NCI-H1105 treated with DMSO at 0.1 percent for 48 hours (cell line): Measurements from ENCODE around the gene DRAM1.
"Not testable (repeated sequence)": the region's sequence is repeated elsewhere in the genome, so short reads cannot be mapped to it uniquely, and the experiment has no call there.

Experiments
- DNase-seq: peaks from one replicate; lab custom pipeline; 2025; lab: John Stamatoyannopoulos, UW

The DRAM1 gene

DNA sequence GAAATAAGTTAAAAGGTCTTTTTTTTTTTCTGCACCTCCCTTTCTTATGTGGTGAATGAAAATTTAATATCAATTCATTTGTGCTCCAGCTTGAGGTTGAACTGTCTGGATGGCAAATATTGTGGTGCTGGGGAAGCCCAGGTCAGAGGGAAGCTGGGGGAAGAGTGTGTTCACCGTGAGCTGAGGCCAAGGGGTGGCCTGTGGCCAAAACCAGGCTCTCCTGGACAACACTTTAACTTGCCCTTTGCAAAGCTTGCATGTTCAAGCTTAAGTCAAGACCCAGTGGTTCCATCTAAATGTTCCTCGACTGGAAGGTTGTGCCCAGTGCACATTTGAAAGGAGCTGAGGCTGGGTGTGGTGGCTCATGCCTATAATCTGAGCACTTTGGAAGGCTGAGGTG is 28.8 kb downstream of the DRAM1 start:
- no peak for DNase-seq

DNA sequence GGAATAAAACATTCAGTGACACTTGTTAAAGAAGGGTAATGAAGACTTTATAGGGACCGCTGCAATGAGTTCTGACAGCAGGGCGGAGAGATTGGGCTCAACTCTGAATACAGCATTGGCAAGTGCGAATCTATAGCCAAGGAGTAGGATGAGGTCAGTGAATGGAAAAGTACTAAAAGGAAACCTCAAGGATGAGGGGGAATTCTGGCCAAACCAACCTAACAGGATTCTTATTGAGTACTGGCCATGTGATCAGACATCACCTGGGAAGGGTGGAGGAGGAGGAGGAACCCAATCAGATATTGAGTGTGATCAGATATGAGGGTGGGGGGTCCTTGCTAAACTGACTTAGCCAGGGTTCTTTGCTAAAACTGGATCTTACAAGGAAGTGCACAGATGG is 31.0 kb downstream of the DRAM1 start:
- DNase-seq, result no peak

DNA sequence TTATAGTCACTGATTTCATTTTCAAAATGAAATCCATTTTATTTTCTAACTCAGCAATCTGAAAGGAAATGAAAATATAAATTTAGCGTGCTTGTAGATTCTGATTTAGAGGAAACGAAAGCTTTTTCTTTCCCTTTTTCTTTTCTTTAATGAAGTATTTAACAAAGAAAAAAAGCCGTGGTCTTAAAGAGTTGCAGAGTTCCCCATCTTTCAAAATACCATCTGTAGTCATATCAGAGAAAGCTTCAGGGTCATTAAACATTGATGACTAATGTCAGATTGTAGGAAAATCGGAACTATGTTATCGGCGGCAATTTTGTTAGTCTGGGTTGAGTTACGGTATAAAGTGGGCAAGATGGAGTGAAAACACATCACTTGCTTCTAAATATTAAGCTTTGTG is 32.3 kb downstream of the DRAM1 start:
- no peak for DNase-seq

DNA sequence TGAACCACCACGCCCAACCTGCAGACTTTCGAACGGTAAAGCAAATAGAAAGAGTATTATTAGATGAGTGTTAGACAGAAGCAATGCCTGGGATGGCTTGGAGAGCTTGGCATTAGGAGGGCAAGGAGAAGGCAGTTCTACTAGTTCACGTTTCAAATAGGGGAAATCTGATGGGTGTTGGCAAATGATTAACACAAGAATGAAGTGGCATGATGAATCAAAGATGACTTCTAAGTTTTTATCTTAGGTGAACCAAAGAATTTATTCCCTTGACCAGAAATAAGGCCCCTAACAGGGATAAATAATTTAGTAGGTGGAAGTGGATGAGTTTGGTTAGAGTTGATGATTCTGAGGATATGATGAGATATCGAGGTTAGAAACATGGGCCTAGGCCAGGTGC is 38.5 kb downstream of the DRAM1 start:
- DNase-seq, result no peak

DNA sequence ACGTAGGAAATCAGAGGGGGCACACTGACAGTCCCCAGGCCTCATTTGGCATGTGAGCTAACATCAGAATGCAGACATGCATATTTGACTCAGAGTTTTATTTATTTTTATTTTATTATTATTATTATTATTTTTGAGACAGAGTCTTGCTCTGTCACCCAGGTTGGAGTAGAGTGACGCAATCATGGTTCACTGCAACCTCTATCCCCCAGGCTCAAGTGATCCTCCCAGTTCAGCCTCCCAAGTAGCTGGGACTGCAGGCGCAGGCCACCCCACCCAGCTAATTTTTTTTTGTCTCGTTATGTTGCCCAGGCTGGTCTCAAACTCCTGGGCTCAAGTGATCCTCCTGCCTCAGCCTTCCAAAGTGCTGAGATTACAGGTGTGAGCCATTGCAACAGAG is 41.4 kb downstream of the DRAM1 start:
- not testable (repeated sequence) for DNase-seq

DNA sequence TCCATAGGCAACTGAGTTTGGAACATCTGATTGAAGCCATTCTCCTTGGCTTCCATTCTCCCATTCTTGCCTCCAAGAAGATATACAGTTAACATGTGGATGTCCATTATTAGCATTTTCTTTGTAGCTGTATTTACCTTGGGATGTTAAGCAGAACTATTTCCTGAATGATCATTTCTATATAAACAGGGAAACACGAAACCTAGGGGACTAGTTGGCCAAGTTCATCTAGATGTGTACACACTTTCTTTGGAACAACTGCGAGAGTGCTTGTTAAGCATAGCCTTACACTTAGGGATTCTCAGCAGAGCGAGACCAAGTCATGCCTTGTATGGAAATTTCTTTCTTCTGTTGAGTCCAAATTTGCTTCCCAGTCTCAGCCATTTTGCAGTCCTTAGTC is 42.1 kb downstream of the DRAM1 start:
- DNase-seq, result no peak

DNA sequence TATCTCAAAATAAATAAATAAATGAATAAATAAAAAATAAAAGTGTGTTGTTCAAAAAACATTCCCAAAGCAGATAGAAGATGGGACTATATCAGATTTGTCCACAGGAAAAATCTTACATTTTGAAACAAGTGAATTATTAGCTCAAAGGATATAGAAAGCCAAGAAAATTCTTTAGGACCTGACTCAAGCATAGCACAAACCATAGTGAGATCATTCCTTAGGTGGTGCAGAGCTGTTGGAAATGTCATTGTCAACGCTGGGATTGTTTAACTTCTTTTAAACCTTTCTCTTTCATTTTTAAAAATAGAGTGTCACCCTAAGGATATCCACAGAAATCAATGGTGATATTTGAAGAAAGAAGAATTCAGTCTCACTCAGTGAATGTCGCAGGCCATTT is 43.5 kb downstream of the DRAM1 start:
- DNase-seq, result no peak

DNA sequence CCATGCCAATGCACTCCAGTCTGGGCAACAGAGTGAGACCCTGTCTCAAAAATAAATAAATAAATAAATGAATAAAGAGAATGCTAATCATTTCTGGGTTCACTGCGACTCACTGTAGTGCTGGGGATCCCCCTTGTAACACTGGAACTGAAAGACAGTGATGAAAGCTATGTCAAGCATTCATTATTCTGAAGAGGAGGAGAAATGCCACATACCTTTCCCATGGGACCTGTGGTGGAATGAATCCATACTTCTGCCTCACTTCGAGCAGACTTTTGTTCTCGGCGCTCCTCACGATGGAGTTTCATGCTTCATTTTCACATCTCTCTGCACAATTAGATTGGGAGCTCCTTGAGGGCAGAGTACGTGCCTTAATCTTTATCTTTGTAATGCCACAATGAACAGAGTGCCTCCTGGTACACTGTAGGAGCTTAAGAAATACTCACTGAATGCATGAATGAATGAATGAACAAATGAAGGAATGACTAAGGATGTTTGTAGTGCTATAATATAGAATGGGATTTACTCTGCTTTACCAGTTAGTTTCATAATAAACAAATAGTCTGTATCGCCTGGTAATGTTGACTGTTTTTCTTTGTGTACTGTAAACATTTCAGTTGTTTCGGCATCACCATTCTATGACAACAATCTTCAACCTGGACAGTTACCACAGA is 45.8 kb downstream of the DRAM1 start:
- DNase-seq, result no peak

DNA sequence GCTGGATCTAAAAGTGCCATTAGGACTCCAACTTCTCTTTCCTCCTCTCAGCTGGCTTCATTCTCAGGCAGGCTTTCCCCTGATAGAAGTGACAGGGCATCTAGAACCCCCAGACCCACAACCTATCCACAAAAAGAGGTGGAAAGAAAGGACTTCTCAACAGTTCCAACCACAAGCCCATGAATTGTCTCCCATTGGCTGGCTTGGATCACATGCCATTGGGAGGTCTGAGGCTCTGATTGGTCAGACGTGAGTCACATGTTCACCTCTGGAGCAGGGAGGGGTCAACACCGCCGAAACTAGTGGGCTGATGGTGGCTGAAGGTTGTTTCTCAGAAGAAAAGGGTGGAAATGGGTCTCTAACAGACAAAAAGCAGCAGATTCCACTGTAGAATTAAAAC is 47.2 kb downstream of the DRAM1 start:
- no peak for DNase-seq

DNA sequence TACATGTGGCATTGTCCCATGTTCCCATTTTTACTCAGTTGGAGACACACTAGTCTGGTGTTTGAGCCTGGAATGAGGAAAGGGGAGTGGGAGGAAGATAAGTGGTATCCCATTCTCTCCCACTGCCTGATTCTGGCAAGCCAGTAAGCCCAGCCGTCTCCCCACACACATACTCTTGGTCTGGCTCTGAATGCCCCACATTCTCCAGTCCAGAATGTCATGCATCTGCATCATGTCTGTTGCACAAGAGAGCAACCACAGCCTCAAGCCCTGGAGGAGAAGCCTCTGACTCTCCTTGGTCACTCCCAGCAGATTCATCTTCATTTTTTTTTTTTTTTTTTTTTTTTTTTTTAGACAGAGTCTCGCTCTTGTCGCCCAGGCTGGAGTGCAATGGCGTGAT is 48.0 kb downstream of the DRAM1 start:
- no peak for DNase-seq

DNA sequence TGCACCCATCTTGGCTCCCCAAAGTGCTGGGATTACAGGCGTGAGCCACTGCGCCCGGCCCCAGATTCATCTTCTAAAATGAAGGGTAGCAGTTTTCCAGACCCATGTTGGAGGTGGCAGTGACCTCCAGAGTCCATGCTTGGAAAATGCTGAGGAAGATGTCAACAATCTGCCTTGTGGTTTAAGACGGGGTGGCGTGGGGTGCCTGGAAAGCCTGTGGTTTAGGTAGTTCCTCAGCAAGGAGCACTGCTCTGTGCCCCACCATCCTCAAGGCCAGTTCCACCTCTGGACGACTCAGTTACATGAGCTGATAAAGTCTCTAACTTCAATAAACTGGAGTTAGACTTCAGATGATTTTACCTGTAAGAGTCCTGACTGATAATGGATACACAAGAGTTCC is 48.6 kb downstream of the DRAM1 start:
- no peak for DNase-seq

DNA sequence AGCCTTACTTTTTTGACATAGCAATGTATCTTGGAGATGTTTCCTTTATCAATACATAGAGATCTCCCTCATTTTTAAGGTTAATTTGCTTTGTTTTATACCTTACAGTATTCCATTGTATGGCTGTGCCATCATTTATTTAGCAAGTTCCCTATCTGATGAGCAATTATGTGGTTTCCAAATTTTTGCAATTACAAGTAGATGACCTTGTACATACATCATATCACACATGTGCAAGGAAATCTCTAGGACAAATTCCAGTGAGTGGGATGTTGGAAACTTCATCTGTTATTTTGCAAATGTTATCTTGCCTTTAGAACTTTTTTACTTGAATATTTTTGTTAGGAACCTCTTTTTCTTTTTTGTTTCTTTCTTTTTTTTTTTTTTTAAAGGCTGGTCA is 49.7 kb downstream of the DRAM1 start:
- no peak for DNase-seq

DNA sequence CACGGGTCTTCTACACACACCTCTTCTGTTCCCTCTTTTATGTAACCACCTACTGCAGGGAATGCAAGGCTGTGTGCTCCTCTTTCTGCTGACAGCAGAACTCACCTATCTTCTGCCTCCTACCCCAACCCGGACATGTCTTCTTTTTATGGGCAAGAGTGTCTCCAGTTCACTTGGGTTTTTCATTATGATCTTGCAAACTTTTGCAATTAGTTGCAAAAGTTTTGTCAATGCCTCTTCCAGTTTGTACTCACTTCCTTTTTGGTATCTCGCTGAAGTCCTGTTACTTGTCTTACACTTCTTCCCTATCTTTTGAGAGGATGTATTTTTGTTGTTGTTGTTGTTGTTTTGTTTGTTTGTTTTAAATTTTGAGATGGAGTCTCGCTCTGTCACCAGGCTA is 50.6 kb downstream of the DRAM1 start:
- no peak for DNase-seq

DNA sequence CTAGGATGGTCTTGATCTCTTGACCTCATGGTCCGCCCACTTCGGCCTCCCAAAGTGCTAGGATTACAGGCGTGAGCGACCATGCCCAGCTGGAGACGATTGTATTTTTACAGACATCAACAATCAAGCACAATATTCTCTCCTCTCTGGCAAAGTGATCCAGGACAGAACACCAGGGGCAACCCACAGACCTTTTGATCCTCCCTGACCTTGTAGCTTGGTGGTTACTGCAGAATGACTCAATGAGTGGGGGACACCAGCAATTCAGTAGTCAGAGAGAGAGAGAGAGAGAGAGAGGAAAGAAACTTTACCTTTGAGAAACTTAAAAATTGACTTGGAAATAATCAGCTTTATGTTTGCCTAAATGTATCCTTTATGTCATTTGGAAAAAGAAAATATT is 51.2 kb downstream of the DRAM1 start:
- no peak for DNase-seq

DNA sequence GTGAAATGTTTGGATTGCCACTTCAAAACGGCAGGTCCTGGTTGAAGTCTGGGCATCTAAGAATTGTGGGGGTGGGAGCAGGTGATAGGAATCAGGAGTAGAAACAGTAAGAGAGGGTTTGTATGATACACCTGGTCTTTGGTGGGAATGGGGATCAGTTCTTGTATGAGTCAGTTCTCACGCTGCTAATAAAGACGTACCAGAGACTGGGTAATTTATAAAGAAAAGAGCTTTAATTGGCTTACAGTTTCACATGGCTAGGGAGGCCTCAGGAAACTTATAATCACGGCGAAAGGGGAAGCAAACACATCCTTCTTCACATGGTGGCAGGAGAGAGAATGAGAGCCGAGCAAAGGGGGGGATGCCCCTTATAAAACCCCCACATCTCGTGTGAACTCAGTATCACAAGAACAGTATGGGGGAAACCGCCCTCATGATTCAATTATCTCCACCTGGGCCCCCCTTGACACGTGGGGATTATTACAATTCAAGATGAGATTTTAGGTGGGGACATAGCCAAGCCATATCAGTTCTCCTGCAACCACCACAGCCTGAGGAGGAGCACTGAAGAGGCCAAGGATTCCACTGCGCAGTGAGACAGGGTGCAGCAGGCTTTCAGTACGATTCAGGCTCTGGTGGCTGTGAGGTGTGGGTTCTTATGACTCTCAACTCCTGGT is 52.1 kb downstream of the DRAM1 start:
- no peak for DNase-seq

DNA sequence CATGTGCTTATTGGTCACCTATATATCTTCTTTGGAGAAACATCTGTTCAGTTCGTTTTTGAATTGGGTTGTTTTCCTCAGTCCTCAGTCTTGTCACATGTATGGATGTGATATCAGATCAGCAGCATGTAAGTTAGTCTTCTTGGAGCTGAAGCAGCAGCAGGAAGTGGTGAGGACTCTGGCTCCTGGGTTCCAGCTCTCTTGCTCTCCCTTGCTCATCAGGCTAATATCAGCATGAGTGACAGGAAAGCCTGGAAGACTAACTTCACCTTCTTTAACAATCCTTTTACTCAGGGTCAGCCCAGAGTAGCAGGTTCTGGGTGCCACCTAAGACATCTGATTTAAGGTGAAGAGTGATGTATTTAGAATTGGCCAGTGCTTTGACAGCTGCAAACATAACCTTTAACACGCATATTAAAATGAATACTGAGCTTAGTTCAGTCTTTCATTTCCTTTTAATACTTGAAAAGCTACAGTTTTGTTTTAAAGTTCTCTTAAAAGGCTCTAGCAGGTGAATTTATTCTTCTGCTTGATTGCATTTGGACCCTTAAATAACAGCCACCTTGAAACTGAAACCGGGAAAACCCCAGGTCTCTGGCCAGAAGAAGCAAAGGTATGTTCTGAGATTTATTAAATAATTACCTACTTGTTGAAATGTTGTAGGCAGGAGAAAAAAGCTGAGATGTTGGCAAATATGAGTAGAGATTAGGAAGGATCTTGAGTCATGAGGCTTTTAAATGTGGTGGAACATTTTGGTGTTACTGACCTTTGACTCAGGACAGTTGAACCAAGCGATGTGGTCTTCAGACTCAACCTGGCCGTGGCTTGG is 54.3 kb downstream of the DRAM1 start:
- DNase-seq, result no peak

DNA sequence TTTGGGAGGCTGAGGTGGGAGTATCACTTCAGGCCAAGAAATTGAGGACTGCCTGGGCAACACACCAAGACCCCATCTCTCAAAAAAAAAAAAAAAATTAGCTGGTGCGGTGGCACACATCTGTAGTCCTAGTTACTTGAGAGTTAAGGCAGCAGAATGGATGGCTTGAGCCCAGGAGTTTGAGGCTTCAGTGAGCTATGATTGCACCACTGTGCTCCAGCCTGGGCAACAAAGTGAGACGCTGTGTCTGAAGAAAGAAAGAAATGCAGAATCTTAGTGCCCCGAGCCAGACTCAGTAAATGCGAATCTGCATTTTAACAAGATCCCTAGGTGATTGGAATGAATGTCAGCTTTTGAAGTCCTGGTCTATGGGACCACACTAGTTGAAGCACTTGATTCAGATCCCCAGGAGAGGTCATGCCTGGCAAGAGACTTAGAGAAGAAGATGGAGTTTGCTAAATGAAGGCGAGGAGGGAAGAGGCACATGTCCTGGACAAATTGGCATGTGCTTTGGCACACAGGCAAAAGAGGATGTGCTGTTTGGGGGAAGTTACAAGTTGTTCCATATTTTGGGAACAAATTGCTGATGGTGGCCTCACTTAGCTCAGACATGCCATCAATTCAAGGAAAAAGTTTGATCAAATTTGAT is 56.6 kb downstream of the DRAM1 start:
- DNase-seq, result no peak

DNA sequence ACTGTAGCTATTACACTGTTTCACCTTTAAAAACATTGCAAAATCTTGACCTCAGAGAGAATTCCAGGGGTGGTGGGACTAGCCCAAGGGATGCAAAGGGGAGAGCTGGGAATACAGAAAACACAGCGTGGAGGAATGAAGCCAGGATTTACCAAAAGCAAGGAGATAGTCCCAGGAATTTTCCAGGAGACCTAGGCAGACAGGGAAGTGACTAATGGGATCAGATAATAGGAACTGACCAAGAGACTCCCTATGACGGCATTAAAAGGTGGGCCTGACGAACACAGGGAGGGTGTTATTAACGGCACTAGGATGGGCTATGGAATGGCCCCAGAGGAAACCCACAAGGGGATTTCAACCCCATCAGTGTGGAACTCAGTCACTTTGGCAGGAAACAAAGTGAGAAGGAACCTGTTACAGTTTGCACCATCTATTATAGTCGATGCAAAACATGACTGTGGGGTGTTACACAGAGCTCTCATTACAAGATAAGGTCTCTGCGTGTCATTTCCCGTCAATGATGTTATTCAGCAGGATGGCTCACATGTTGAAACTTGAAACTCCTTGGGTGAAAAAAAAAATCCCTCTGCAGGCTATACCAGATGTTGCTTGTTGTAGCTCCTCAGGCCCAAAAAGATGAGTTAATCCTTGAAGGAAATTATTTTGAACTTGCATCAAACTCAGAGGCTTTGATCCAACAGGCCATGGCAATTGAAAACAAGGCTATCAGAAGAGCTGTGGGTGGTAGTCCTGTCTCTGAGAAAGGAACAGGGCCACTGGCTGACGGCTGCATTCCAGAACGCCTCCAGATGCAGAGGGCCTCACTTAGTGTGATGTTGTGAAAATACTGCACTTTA is 58.7 kb downstream of the DRAM1 start:
- DNase-seq, result no peak

DNA sequence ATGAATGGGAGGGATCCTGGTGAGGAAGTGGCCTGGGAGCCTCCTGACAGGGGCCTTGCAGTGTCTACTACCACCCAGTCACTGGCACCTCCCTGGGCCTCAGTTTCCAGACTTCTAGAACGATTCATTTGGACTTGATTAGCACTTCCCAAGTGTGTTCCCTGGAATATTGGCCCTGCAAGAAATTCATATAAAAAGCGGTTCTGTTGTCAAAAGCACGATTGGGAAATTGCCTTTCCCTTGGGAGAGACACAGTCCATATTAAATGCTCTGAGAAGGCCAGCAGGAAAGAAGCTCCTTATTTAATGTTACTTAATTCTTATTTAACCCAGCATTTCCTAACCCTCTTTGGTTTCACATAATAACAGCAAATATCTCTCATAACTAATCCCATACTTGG is 61.9 kb downstream of the DRAM1 start:
- no peak for DNase-seq

DNA sequence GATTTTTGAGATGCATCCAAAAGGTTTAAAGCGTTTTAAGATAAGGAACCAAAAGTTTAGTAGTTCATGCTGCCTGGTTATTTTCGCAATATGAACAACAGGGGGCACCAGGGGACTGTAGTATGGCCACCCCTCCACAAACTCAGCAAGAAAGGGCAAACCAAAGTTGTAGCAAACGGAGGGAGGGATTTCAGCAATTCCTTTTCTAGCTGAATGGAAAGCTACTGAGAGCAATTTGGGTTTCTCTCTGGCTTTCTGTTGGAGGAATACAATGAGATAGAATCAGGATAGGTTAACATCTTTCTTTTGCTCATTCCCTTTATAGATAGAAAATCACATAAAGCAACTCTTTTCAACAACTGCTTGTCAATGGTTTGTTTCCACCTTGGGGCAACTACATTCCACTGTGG is 62.5 kb downstream of the DRAM1 start:
- peak; percentile 69 for DNase-seq

DNA sequence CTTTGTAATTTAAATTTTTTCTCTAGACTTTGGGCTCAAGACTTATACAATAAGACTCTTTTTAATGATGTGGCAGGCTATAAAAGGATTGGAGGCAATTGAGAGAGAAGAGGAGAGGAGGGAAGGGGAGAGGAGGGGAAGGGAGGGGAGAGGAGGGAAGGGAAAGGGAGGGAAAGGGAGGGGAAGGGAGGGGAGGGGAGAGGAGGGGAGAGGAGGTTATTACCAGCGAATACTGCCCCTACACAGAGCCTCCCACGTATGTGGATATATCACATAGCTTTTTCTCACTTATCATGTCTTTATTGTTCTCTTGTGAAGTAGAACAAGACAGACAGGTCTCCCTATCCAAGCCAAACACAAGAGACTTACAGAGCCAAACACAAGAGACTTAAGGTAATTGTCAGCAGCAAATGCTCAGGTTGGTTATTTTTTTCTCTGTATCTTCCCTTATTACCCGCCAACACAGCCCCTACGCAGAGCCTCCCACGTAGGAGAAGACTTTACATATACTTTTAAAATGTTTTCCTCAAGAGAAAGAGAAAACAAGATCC is 63.1 kb downstream of the DRAM1 start:
- no peak for DNase-seq
